SIG-M5 treated with dmso at 0.1 percent for 504 hours (cell line): ENCODE data around the gene P2RX3.

Experiments used
- DNase-seq: peaks from one replicate; lab custom pipeline; 2025; ENCODE audit not compliant: unreplicated experiment; lab: John Stamatoyannopoulos, UW

The P2RX3 gene

DNA sequence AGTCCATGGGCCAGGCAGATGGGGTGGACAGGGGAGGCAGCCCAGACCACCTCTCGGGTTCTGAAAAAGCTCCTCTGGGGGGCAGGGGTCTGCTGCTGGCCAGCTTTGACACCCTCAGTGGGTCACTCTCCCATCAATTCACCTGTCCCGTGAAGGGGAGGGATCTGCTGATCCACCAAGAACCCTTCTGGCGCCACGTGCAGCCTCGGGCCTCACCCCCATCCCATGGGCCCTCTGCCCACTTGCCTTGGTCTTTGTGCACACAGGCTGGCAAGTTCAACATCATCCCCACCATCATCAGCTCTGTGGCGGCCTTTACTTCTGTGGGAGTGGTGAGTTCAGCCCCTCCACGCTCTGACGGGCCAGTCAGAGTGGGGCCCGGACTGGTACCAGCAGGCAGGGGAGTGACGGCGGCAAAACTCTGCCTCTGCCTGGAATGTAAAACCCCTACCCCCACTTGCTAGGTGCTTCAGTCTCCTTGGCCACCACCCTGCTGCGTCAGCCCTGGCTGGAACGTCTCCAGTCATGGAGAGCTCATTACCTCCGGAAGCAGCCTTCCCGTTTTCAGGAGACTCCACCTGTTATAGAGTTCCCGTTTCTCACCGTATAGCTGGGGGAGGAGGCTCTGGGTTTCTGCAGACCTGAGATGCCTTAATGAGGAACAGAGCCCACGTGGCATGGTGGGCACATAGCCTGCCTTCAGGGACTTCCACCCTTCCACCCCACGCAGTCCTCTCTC, 30.1 kb downstream of the P2RX3 start:
- no peak for DNase-seq

DNA sequence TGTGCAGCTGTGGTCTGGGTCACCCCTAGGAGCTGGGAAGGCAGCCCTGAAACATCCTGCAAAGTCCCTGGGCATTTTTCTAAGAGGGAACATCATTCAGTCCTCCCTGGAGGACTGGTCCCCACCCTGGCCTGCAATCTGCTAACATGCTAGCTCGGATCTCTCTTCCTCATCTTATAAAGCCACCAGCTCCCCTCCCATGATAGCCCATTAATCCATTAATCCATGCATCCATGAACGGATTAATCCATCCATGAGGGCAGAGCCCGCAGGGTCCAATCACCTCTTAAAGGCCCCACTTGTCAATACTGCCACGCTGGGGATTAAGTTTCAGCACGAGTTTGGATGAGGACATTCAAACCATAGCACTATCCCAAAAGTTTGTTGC, 30.7 kb downstream of the P2RX3 start:
- DNase-seq: no peak

DNA sequence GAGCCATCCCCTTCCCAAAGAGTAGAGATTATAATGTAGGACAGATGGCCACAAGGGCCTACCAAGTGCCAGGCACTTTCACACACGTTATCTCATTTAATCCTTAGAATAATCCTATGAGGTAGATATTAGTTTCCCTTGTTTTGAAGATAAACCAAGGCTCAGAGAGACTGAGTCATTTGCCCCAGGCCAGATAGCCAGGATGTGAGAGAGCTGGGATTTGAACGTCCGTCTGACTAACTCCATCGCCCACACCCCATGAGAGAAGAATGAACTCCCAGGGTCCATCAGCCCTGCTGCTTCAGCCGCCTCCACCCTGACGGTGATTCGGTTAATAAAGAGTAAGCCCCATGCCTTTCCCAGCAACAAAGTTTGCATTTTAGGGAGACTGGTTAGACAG, 32.1 kb downstream of the P2RX3 start:
- no peak for DNase-seq

DNA sequence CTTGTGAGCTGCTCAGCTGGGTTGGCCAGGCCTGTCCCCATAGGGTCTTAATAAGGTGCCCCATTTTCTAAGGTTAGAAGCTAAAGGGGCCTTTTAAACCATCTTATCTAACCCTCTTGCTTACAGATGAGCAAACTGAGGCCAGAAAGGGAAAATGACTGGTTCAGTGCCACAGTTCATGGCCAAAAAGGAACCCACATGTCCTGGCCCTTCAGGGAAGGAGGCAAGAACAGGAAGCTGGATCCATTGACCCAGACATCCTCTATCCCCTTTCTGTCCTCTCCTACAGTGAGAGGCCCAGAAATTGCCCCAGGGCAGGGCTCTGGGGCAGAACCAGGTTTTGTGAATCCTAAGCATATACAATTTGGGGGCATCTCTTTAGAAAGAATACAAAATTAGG, 32.8 kb downstream of the P2RX3 start:
- DNase-seq: no peak

DNA sequence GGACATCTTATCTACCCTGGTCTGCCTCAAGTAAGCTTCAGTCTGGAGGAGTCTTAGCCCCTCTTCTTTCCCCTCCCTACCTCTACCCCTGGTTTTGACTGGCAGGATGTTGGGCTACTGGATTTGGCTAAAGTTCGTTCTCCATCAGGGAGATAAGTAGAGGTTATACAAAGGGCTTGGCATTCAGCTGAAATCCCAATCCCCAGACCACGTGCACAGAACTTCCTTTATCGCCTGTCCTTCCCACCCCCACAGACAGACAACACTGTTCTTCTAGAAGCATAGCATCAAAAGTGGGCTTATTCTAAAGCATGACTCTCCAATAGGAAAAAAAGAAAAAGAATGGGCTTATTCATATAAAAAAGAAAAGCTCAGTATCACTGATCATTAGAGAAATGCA, 35.0 kb downstream of the P2RX3 start:
- DNase-seq: no peak

DNA sequence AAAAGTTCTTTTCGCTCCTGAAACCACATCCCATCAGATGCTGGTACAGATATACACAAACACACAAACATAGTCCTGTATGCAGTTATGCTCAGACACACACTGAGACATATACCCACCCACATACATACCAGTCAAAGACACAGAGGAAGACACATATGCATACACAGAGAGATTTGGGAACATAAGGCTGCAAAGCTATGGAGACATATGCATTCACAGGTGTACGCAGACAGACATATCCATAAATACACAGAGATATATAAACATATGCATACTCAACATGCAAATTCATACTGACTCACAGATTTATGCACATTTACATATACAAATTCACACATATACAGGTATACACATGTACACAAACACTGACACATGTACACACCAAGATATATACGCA, 36.8 kb downstream of the P2RX3 start:
- no peak for DNase-seq

DNA sequence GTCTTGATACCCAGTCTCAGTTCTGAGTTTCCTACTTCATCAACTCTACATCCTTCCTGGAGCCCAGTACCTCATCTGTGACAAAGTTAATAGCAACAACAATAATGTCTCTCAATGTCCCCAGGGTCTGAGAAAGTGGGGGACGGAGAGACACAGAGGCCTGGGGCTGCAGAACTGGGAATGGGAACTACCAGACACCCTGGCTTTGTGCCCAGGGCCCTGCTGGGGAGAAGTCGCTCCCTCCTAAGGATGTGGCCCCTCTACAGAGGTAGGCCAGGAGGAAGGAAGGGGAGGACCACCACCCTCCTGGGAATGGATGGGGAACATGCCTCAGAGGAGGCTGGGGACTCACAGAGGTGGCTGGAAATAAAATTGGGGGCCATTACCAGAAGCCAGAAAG, 37.3 kb downstream of the P2RX3 start:
- no peak for DNase-seq

DNA sequence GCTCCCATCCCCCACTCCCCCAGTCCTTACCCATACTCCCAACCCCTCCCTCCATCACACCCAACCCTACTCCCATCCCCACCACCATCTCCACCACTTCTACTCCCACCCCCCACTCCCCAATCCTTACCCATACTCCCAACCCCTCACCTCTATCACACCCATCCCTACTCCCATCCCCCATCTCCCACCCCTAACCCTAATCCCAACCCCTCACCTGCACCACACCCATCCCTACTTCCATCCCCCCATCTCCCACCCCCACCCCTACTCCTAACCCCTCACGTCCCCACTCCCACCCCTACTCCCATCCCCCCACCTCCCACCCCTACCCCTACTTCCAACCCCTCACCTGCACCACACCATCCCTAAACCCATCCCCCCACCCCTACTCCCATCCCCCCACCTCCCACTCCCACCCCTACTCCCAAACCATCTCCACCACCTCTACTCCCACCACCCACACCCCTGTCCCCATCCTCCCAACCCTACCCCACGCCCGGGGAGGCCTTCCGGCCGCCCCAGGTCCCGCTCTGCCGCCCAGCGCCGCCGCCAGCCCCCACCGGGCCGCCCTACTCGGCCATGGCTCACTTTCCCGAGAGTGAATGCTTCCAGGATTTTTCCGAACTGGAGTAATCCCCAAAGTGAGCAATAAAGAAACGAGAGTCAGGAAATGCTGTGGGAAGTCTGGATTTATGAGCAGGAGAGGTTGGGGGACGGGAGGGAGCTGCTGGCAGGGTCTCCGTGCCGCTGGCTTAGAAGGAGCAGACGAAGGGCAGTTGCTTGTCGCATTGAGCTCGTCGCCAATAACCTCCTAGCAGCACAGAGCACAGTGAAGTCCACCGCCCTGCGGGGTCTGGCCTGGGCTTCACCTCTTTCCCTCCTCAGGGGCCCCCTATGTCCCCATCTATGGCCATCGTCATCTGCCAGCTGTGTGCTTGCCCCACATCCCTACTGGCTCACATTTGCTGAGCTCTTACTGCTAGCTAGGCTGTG, 38.2 kb downstream of the P2RX3 start:
- DNase-seq: no peak

DNA sequence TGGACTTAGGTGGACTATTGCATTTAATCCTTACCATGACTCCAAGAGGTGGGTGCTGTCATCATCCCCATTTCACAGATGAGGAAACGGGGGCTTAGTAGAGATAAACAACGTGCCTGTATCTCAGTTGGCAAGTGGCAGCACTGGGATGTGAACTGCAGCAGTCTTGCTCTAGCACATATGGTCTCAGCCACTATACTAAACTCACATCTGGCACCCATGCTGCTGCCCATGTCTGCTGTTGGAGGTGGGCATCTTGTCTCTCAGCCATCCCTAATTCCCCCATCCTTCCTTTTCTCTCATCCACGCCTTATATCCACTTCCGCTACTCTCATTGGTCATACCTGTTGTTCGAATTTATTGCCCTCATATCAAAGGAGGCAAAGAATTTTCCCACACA, 39.0 kb downstream of the P2RX3 start:
- no peak for DNase-seq

DNA sequence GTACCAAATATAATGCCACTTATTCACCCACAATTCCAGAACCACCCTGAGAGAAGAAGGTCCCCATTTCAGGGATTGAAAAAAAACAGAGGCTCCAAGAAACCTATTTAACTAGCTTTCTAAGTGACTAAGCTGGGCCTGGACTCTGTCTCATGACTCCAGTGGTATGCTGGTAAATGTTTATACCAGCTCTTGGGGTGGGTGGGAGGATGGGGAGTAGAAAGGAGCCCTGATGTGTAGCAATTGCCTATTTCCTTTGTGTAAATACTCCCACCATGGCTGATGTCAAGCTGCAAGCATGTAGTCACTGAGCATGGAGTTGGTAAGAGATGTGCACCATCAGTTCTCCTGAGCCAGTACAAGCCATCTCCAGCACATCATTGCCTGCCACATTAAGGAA, 40.0 kb downstream of the P2RX3 start:
- no peak for DNase-seq

DNA sequence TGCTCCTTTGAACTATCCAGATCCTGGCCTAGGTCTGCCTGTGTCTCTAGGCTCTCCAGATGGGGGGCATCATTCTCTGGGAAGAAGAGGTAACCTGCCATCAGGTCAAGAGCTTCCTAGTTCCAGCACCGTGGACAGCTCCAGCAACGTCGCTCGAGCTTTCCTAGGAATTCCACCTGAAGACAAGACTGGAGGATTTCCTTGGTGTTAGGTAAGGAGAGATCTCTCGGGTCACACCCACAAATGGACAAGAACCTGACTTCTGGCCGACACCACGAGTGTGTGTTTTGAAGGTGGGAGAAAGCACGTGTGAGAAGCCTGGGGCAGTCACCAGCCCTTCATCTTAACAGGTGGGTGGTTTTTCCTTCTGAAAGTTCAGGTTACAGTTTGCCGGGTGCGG, 41.6 kb downstream of the P2RX3 start:
- no peak for DNase-seq

DNA sequence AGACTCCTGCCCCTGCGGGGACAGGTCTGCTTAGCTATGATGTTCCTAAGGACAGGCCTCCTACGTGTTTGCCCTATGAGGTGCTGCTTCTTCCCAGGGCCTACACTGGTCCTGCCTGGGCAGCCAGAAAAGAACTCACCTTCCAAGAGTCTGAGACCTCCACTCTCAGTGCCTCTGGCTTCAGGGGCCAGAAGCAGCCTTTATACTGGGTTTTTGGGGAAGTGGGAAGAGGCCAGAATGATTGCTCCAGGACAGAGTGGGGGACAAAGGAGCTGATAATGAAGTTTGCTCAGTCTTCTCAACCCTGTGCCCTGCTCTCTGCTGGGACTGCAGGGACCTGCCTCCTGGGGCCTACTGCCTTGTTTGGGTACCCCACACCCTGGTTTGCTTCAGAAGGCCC, 42.8 kb downstream of the P2RX3 start, which contains the start of gene PRG3:
TSS of gene PRG3 (minus strand) at position 176 of the 400 bp plus-strand sequence. CDS start 442 bp downstream, outside the sequence.
- DNase-seq: no peak

DNA sequence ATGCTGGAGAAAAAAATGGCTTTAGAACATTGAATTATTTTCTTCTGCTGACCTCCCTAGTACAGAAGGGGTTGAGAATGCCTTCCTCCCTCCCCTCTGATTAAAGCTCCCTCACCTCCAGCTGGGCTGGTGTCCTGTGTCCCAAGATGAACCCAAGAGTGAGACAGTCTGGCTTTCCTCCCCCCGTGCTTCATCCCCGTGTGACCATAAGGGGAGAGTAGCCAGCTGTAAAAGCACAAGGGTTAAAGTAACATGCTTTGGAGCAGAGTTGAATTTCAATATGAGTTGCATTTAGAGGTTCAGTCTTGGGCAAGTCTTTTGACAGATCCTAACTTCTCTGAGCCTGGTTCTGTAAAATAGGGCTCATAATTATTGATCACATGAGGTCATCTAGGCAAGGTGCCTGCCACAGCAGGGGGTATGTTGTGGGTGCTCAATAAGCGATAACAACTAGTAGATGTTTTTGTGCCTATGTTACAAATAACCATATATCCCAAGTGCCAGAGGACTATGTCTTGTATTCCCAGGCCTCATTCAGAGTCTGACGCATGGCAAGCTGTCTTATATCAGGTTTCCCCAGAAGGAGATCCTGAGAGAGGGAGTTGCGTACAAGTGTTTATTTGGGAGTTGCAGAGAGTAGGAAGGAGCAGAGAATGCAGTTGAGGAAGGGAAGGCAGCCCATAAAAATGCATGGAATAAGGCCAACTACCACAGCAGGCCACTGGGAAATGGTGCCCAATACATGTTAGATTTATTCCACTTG, 48.2 kb downstream of the P2RX3 start:
- DNase-seq: no peak

DNA sequence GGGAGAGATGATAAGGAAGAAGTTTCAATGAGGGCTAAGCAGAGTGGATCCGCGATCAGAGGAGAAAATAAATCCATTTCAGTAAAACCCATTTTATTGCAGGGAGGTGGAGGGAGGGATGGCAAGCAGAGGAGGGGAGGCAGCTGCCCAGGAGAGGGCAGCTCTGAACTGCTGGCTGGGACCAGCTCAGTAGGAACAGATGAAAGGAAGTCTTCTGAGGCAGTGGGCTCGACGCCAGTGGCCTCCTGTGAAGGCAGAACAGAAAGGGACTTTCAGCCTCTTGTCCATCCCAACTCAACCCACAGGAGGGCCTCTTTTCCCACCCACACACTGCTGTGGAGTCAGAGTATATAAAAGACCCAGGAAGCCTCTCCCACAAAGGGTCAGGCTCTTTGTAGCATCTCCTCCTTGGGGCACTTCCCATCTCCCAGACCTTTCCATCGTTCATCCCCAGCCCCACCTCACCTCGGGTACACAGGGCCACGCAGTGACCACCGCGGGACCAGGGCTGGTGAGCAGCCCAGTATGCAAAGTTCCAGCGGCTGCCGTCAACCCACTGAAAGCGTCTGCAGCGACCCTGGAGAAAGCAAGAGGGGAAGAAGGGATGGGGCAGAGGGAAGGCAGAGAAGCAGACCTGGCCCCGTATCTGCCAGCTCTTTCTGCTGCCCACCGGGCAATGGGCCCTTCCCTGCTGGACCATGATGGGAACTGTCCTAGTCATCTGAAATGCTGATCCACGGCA, 49.3 kb downstream of the P2RX3 start:
- no peak for DNase-seq

DNA sequence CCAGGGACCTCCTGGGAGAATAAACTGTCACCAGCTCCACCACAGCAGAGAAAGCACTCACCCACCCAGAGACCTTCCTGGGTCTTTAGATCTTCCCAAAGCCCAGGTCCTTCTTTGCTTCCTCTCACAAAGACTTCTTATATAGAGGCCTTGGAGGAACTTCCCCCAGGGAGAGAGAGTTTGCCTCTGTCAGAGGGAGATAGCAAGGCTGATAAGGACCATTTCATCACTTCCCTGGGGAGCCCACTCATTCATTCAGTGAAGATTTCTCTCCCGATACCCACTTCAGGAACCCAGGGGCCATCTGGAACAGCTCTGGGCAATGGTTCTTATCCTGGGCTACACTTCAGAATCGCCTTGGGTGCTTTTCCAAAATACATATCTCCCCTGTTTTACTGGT, 52.4 kb downstream of the P2RX3 start, which contains the start of gene PRG2:
TSS of gene PRG2 (minus strand) at position 116 of the 400 bp plus-strand sequence. CDS start 706 bp downstream, outside the sequence.
- no peak for DNase-seq

DNA sequence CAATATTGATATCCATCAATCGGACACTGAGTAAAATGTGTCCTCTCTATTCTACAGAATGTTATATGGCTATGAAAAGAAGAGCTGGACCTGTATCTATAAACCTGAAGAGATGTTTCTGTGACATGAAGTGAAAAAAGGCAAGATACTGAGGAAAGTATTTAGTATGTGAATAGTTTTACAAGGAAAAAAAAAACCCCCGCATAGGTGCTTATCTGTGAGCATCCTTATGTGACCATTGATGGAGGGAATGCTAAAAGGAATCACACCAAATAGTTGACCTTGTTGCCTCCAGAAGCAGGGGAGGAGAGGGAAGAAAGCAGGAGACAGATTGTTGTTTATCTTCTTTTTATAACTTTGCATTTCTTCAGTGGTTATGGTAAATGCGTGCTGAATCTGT, 53.0 kb downstream of the P2RX3 start:
- DNase-seq: no peak

DNA sequence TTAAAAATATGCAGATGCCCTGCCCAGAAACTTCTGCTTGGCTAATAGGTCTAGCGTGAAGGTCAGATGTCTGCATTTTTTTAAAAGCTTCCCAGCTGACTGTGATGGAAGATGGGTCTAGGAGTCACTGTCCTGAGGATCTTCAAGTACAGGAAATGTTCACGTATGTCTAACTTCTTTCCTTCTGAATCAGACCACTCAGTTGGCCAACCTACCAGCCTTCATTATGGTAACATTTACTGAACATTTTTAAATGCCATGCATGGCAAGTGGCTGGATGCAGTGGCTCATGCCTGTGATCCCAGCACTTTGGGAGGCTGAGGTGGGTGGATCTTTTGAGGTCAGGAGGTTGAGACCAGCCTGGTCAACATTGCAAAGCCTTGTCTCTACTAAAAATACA, 53.4 kb downstream of the P2RX3 start:
- DNase-seq: no peak

DNA sequence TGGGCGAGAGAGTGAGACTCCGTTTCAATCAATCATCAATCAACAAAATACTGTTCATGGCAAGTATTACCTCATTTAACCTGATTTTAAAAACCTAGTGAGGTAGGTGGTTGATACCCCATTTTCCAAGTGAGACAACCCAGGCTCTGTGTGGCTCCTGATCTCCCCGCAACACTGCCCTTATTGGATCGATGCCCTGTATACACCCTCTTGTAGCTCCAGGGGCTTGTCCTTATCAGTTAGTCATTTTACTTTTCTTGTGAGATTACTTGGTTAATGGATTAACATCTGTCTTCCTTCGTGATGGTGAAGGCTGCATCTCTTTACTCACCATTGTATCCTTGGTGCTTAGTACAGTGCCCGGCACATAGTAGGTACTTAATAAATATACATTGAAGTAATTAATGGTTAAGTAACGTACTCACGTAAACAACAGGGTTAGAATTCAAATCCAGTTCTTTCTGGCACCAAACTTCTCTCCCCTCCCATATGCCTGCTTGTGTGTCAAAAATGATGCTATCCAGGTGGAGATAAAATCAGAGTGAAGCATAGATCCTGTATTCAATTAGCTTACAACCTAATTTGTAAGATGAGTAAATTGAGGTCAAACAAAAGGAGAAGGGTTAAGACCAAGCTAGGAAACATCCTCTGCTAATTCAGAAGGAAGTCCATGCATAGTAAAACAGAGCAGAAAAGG, 54.1 kb downstream of the P2RX3 start:
- no peak for DNase-seq

DNA sequence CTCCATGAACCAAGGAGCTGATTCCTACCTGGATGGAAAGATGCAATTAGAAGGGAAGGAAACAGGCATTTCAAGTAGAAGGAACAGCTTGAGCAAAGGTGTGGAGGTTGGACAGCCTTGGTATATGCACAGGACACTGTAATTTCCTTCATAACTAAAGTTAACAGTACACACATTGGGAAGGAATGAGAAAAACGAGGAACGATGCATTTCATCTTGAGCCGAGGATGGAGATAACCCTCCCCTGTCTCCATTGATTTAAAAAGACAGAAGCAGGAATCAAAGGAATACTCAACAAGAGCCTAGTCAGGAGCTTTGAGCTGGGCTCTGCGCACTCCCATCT, 54.6 kb downstream of the P2RX3 start:
- DNase-seq: no peak
